HepG2 (cell line): ENCODE data around the gene PAPPA. TPM values are rescaled to one million over a fixed set of nuclear protein-coding genes. Genes with fewer than 3 reads are reported as not detected.

ENCODE experiments used
- ATAC-seq: fragments of 200-7000 bp; cut with Tn5 transposase; 3 replicates; pipeline ENCODE4 v1.9.1; 2020; ENCODE audit warnings: mild to moderate bottlenecking, moderate library complexity
- BruUV-seq: library from RNA; stranded (reverse); fragments of 400-500 nt; replicated peaks from 2 replicates; lab custom pipeline; 2021; lab: Mats Ljungman, UMichigan
- CTCF ChIA-PET: fragments of 300-600 bp; formaldehyde crosslinking; extraction: SDS; loops from one replicate; lab custom pipeline; 2021; ENCODE audit warnings: low total read pairs, inconsistent platforms, low intra/inter-chr PET ratio; lab: Yijun Ruan, JAX
- POLR2A ChIA-PET: fragments of 350-600 bp; sonication (Branson Sonifier 250); formaldehyde crosslinking; loops from one replicate; lab custom pipeline; 2020; ENCODE audit warnings: antibody characterized with exemption, inconsistent platforms; lab: Yijun Ruan, JAX
- DNase-seq: peaks from one replicate; pipeline ENCODE4 v3.0.0-alpha.2; 2015; ENCODE audit warnings: low spot score
- FAIRE-seq: peaks from 3 replicates; lab custom pipeline; 2011; peaks lifted over from hg19 to GRCh38; lab: Jason Lieb, UNC
- H2AFZ ChIP-seq: one replicate; pipeline ENCODE4 v1.6.1; 2011; ENCODE audit warnings: low read length, inconsistent platforms
- H3K27ac ChIP-seq: fragments of 300-600 bp; 3 replicates; pipeline ENCODE4 v1.8.0; 2011; ENCODE audit warnings: mixed run types, mild to moderate bottlenecking, mixed read lengths, low read length, inconsistent platforms; ENCODE audit not compliant: insufficient read depth; ENCODE audit errors: extremely low read length
- H3K27me3 ChIP-seq, 2 experiments: fragments of 200-600 bp in 1 of 2; 2 replicates in 1 of 2; 3 replicates in 1 of 2; pipeline versions ENCODE4 v1.6.0 to v1.8.0; 2011; ENCODE audit warnings: low read length in 2 of 2, mild to moderate bottlenecking in 2 of 2, moderate library complexity in 2 of 2, inconsistent platforms in 1 of 2; ENCODE audit not compliant: insufficient read depth in 2 of 2, control insufficient read depth in 1 of 2
- H3K36me3 ChIP-seq, 2 experiments: fragments of 200-600 bp in 1 of 2; replicated peaks in 1 of 2; 2 replicates in 1 of 2; 3 replicates in 1 of 2; pipeline versions ENCODE4 v1.5.1 to v1.8.0; 2011; ENCODE audit warnings: low read length in 2 of 2, inconsistent platforms in 1 of 2; ENCODE audit not compliant: insufficient read depth in 2 of 2, control insufficient read depth in 1 of 2
- H3K4me1 ChIP-seq: 2 replicates; pipeline ENCODE4 v1.5.1; 2012; ENCODE audit warnings: low read length, inconsistent platforms; ENCODE audit not compliant: insufficient read depth
- H3K4me2 ChIP-seq: 2 replicates; pipeline ENCODE4 v1.6.0; 2011; ENCODE audit warnings: low read depth, low read length, inconsistent platforms
- H3K4me3 ChIP-seq, 3 experiments: fragments of 200-600 bp in 1 of 3; sonication (generic), shearing (Covaris generic) in 1 of 3; replicated peaks in 1 of 3; 2 replicates each; pipeline ENCODE4 v1.5.1; 2011 to 2016; ENCODE audit warnings: low read length in 3 of 3, inconsistent platforms in 2 of 3, low read depth in 2 of 3, mild to moderate bottlenecking in 2 of 3, control low read depth in 1 of 3, mixed read lengths in 1 of 3; ENCODE audit not compliant: insufficient read depth in 1 of 3
- H3K79me2 ChIP-seq: one replicate; pipeline ENCODE4 v1.6.1; 2011; ENCODE audit warnings: low read length, inconsistent platforms; ENCODE audit not compliant: insufficient read depth
- H3K9ac ChIP-seq: 2 replicates; pipeline ENCODE4 v1.6.0; 2011; ENCODE audit warnings: mild to moderate bottlenecking, low read depth, low read length, inconsistent platforms; ENCODE audit not compliant: insufficient read depth
- H3K9me3 ChIP-seq: 2 replicates; pipeline ENCODE4 v1.5.1; 2012; ENCODE audit warnings: mild to moderate bottlenecking, low read length
- H4K20me1 ChIP-seq: 2 replicates; pipeline ENCODE4 v1.6.0; 2011; ENCODE audit warnings: inconsistent platforms, mild to moderate bottlenecking, low read length, moderate library complexity; ENCODE audit not compliant: insufficient read depth
- FIP1L1 ChIP-seq: fragments of 200-400 bp; formaldehyde crosslinking; IDR thresholded peaks from 2 replicates; pipeline ENCODE4 v1.6.1; 2018; ENCODE audit warnings: low read depth, mild to moderate bottlenecking, low read length, moderate library complexity, borderline replicate concordance; ENCODE audit not compliant: insufficient read depth
- HOXA7 ChIP-seq: sonication (generic); formaldehyde crosslinking; IDR thresholded peaks from 2 replicates; pipeline ENCODE4 v1.8.1; 2022; ENCODE audit warnings: mild to moderate bottlenecking, missing genetic modification reagents, moderate library complexity
- RBM39 ChIP-seq: fragments of 200-400 bp; formaldehyde crosslinking; IDR thresholded peaks from one replicate; pipeline ENCODE4 v1.6.1; 2018; ENCODE audit warnings: antibody characterized with exemption, mild to moderate bottlenecking, low read depth, low read length; ENCODE audit not compliant: poor library complexity, severe bottlenecking
- SMC3 ChIP-seq: IDR thresholded peaks from 2 replicates; pipeline ENCODE4 v1.6.1; 2011; ENCODE audit warnings: low read length, improper control_type of control experiment
- ZGPAT ChIP-seq: IDR thresholded peaks from 2 replicates; pipeline ENCODE4 v1.6.1; 2016; ENCODE audit warnings: mild to moderate bottlenecking
- ZNF460 ChIP-seq: sonication (generic); formaldehyde crosslinking; IDR thresholded peaks from 2 replicates; pipeline ENCODE4 v1.5.1; 2020; ENCODE audit warnings: missing genetic modification reagents, mild to moderate bottlenecking, borderline replicate concordance
- WGBS: methylation state at CpG from one replicate; pipeline ENCODE4 v1.1.6; 2017; ENCODE audit warnings: low lambda C conversion rate; 5-methylcytosine and 5-hydroxymethylcytosine counted together
- in situ Hi-C: cut with HindIII; loops from 2 replicates; pipeline ENCODE4 v1.10.0; 2017; ENCODE audit warnings: low pct_unique_long_range_greater_than_20kb; ENCODE audit not compliant: extremely low pct_ligation_motif_present
- intact Hi-C: fragments of 100-400 bp; cut with micrococcal nuclease; formaldehyde crosslinking; loops from one replicate; pipeline ENCODE4 v1.10.0; 2022; ENCODE audit not compliant: unreplicated experiment
- polyA plus RNA-seq, 8 experiments: library from polyadenylated mRNA; depleted of rRNA in 3 of 8; stranded (reverse) in 7 of 8; unstranded in 1 of 8; fragments of >200 nt; fragmentation: Illumina TruSeq in 4 of 8; extraction: Trizol in 4 of 8; gene quantifications; 2 replicates each; pipeline versions ENCODE4 v1.2.1 to v1.2.3, GENCODE V29; 2011 to 2016; ENCODE audit warnings: low read depth in 4 of 8, missing spikeins in 1 of 8, mixed read lengths in 1 of 8; ENCODE audit not compliant: insufficient read depth in 1 of 8
- total RNA-seq, 5 experiments: library from RNA; depleted of rRNA; stranded (reverse); fragments of >200 nt; fragmentation: Illumina TruSeq; extraction: Trizol; gene quantifications; 2 replicates each; pipeline ENCODE4 v1.2.3, GENCODE V29; 2016; ENCODE audit warnings: low read depth in 1 of 5

Gene PAPPA
- total and polyA plus RNA-seq, 2 of the 13 experiments (the other 11 are each of a cell fraction or from before 2014, with no cell fraction given): 0.09 to 0.11 TPM

- H3K27me3 ChIP-seq: peaks cover 8 to 32% of the 10 kb centered on the region in 2 experiments; a peak in 4 of 5 replicates
- no peak for ATAC-seq
- H3K4me3 ChIP-seq: no peak overlapping the region
- ChIA-PET POLR2A (no interaction called here), CTCF (interaction anchor here (1.9 to 3.1 kb wide), 2 partner anchors 420 to 509 kb away, joined by 4 to 14 read pairs; no protein-coding TSS in a partner anchor)
- no peak overlapping the region for H3K4me2 ChIP-seq
- no peak for TF ChIP-seq ZNF460
- TF ChIP-seq FIP1L1: no peak
- TF ChIP-seq HOXA7 (CRISPR knock-in tag): no peak
- no peak for TF ChIP-seq ZGPAT
- no peak overlapping the region for H3K9ac ChIP-seq
- FAIRE-seq: no peak
- no peaks in the 10 kb centered on the region for H3K9me3 ChIP-seq
- no peaks in the 10 kb centered on the region for H3K4me1 ChIP-seq
- 18% methylated on average over 6 of the region's 6 CpGs for WGBS
- no peaks in the 10 kb centered on the region for H3K36me3 ChIP-seq
- H3K79me2 ChIP-seq: no peaks in the 10 kb centered on the region
- intact Hi-C loops: loop anchor here (1.0 to 5.0 kb wide), 4 partner anchors 269 to 560 kb away; no protein-coding TSS in a partner anchor
- no peak for DNase-seq
- H2AFZ ChIP-seq: no peak overlapping the region
- H4K20me1 ChIP-seq: no peaks in the 10 kb centered on the region
- BruUV-seq: no TSS peak
- in situ Hi-C loops: loop anchor here (5.0 to 25.0 kb wide), 3 partner anchors 420 to 565 kb away; no protein-coding TSS in a partner anchor
- no peak overlapping the region for H3K27ac ChIP-seq
Measured at GRCh38 chr9:116151966-116152381, 1.6 kb upstream of the PAPPA start.

GRCh38 chr9:116152390-116152789 lies 1.2 kb upstream of the PAPPA start:
- no peak overlapping the region for H3K4me3 ChIP-seq
- FAIRE-seq: no peak
- WGBS: 2% methylated on average over 2 of the region's 2 CpGs

More at GRCh38 chr9:116152390-116152789, 1.2 kb upstream of the PAPPA start:
- peak; percentile 13; the same call in 1 of the 2 replicates for TF ChIP-seq SMC3
- no peak for TF ChIP-seq RBM39
- no peak for ATAC-seq
- in situ Hi-C loops: loop anchor here (5.0 to 25.0 kb wide), 3 partner anchors 420 to 565 kb away; no protein-coding TSS in a partner anchor
- Histone ChIP-seq H3K27ac (no peak overlapping the region), H3K9me3 (no peaks in the 10 kb centered on the region), H3K4me2 (no peak overlapping the region), H3K4me1 (no peaks in the 10 kb centered on the region), H3K79me2 (no peaks in the 10 kb centered on the region), H3K9ac (no peak overlapping the region), H2AFZ (no peak overlapping the region), H3K27me3 (peaks cover 8 to 35% of the 10 kb centered on the region in 2 experiments; a peak in 4 of 5 replicates), H4K20me1 (no peaks in the 10 kb centered on the region), H3K36me3 (no peaks in the 10 kb centered on the region)
- intact Hi-C loops: loop anchor here (1.0 to 5.0 kb wide), 3 partner anchors 420 to 560 kb away; no protein-coding TSS in a partner anchor
- DNase-seq: peak; percentile 16
- ChIA-PET CTCF (interaction anchor here (1.9 to 3.1 kb wide), 2 partner anchors 420 to 509 kb away, joined by 4 to 14 read pairs; no protein-coding TSS in a partner anchor), POLR2A (no interaction called here)
- BruUV-seq: no TSS peak
